Measurements from ENCODE around the gene LRRC59. TPM values are rescaled to one million over a fixed set of nuclear protein-coding genes. Genes with fewer than 3 reads are reported as not detected.

The LRRC59 gene
- total and polyA plus RNA-seq, 2 of the 4 experiments (the other 2 are of a cell fraction): 139 to 233 TPM

GRCh38 chr17:50394711-50395110 lies 2.6 kb downstream of the LRRC59 start:
- Histone ChIP-seq H3K56ac (ENCODE audit: extremely low read depth, insufficient read depth, low read length) (no peak overlapping the region), H2BK5ac (ENCODE audit: low read depth, low read length, poor library complexity, severe bottlenecking) (no peak overlapping the region), H2BK15ac (ENCODE audit: low read depth, low read length) (no peak overlapping the region), H3K4me1 (ENCODE audit: control insufficient read depth, insufficient read depth, low read length) (peaks cover 4% of the 10 kb centered on the region), H3K9me3 (ENCODE audit: control insufficient read depth, insufficient read depth, low read length) (0 out of 2 replicates have a peak, but pooled peaks cover 2% of the 10 kb centered on the region), H3K4me3 (ENCODE audit: insufficient read depth, low read depth, low read length) (no peak overlapping the region), H3K79me1 (ENCODE audit: low read depth in 1 of 2, low read length in 2 of 2) (peaks cover 41 to 55% of the 10 kb centered on the region in 2 experiments), H3K9ac (ENCODE audit: low read depth, low read length) (no peak overlapping the region), H4K91ac (ENCODE audit: insufficient read depth, low read depth, low read length) (no peak overlapping the region), H3K27me3 (ENCODE audit: control insufficient read depth, insufficient read depth, low read length) (no peaks in the 10 kb centered on the region), H2BK20ac (ENCODE audit: low read depth, low read length) (no peak overlapping the region), H3K36me3 (ENCODE audit: control insufficient read depth, insufficient read depth, low read length) (peaks cover 45% of the 10 kb centered on the region), H3K4me2 (ENCODE audit: low read depth, low read length) (peak overlapping the region; percentile 34), H2AFZ (replicated peaks; ENCODE audit: low read length, poor library complexity) (no peak overlapping the region), H4K20me1 (ENCODE audit: insufficient read depth, low read length) (peaks cover 55% of the 10 kb centered on the region), H2AK9ac (replicated peaks; ENCODE audit: low read depth, low read length, poor library complexity) (no peak overlapping the region), H3K9me1 (ENCODE audit: insufficient read depth, low read length) (peaks cover 16% of the 10 kb centered on the region; the same call in 1 of the 2 replicates), H2BK120ac (ENCODE audit: low read depth, low read length) (no peak overlapping the region), H4K8ac (ENCODE audit: low read depth in 2 of 2, low read length in 2 of 2) (no peak overlapping the region), H3K27ac (ENCODE audit: insufficient read depth, low read length) (no peak overlapping the region), H3K18ac (ENCODE audit: low read depth, low read length) (no peak overlapping the region), H3K4ac (ENCODE audit: low read depth, low read length) (no peak overlapping the region), H3K14ac (replicated peaks; ENCODE audit: low read depth, low read length) (no peak overlapping the region), H2AK5ac (ENCODE audit: low read depth, low read length) (no peak overlapping the region), H3K23ac (ENCODE audit: low read depth, low read length) (no peak overlapping the region), H4K5ac (ENCODE audit: low read depth, low read length) (no peak overlapping the region)
- dilution Hi-C loops (cut with HindIII; ENCODE audit: low sequenced_read_pairs, unreplicated experiment) (no loop called here), in situ Hi-C loops (cut with MboI; ENCODE audit: low sequenced_read_pairs) (no loop called here), intact Hi-C loops (cut with micrococcal nuclease) (no loop called here)
- POLR2A ChIA-PET (ENCODE audit: unreplicated experiment): no interaction called here
- DNase-seq (no peak), ATAC-seq (ENCODE audit: low read depth) (no peak)
- no CpG with 5 or more reads among the region's 3 CpGs for WGBS, 2 experiments (ENCODE audit: extremely low coverage in 2 of 2, insufficient read length in 1 of 2)
- TF ChIP-seq NFE2L2 (IDR thresholded peaks at IDR 0.05; ENCODE audit: low read depth, low read length) (no peak), SMC3 (IDR thresholded peaks at IDR 0.05; ENCODE audit: low read depth, low read length) (no peak), CHD1 (IDR thresholded peaks at IDR 0.05; ENCODE audit: low read depth, low read length) (no peak)
- CTCF ChIA-PET: no interaction called here
- no TSS peak for BruUV-seq (replicated peaks)
